Ramos (cell line): Measurements from ENCODE around the gene WIZ.

ENCODE experiments used
- in situ Hi-C: fragments of 300-500 bp; cut with MboI; formaldehyde crosslinking; loops from one replicate; pipeline ENCODE4 v1.14.3; 2022; ENCODE audit warnings: low sequenced_read_pairs; ENCODE audit not compliant: unreplicated experiment

WIZ gene

DNA sequence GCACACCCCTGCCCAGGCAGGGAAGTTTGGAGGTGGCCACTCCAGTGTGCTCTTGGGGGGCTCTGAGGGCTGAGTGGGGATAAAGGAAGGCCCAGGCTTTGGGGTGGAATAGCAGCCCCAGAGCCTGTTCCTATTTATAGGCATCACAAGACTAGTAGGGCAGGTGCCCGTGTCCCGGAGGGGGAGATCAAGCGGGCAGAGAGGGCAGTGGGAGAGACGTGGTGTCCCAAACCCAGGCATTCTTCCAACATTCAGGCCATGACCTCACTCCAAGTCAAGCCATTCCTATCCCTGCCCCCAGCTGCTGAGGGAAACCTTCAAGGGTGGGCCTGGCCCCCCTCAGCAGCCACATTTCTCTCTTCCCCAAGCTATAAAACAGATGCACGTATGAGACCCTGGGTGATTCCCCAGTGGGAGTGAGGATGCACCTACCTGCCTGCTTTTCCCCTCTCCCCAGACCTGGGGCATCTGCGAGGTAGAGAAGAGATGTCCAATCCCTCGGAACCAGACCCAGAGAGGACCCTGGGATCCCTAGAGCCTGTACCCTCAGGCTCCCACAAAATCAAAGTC lies 3.9 kb downstream of the WIZ start:
- in situ Hi-C loops = no loop called here

DNA sequence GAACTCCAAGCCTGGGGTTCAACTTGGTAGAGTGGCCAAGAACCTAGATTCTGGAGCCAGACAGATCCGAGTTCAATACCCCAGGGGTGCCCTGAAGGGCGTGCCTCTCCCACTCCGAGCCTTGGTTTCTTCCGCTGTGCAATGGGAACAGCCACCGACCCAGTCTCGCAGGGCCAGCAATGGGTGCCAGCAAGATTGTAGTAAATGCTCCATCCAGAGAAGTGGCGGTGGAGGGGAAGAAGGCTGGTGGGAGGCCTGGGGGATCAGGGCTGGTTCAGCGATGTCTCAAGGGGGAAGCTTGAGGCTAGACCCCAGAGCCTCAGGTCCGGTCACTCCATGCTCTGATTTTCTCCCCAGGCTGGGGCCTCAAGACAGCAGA lies 4.5 kb downstream of the WIZ start:
- in situ Hi-C loops = no loop called here

DNA sequence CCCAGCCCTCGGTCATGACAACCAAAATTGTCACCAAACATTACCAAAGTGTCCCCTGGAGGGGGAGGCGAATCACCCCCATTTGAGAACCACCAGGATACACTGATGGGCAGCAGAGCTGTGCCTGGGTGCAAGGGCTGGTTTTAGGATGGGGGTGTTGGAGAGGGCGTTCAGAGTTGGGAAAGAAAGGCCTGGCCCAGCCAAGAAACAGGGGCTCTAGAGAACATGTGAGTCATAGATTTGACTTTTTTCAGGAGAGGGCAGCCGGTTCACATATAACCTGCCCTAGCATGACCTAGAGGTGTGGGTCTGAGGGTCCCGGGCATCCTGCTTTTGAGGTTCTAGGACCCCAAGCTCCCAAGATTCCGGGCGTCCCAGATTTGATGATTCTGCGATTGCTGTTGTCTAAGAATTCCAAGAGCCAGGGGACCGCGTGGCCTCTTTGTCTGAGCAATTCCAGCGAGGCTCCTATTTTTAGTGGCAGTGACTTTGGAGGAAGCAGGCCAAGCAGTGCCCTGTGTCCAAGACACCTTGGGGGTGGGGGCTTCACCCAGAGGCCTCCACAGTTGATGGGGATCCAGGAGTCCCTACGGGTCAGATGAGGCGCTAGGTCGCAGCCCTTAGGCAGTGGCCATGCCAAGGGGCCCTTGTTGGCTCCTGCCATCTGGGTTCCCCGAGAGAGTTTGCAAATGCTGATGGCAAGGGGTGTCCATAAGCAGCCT lies 5.1 kb downstream of the WIZ start:
- in situ Hi-C loops = no loop called here

DNA sequence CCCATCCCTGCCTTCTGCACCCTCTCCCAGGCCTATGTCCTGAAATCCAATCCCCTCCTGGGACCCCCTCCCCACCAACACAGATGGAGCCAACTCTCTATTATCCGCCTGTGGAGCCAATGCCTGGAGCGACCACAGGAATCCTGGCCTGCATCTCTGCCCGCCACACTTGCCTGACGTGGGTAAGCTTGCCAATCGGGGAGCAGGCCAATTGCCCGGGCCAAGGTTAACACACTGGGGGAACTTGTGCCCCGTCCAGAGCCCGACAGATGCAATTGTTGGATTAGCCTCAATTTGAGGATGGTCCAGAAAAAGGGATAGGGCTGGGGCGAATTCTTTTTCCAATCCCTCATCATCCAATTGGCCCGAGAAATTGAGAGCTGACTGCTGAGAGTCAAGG lies 5.9 kb downstream of the WIZ start:
- in situ Hi-C loops = no loop called here

DNA sequence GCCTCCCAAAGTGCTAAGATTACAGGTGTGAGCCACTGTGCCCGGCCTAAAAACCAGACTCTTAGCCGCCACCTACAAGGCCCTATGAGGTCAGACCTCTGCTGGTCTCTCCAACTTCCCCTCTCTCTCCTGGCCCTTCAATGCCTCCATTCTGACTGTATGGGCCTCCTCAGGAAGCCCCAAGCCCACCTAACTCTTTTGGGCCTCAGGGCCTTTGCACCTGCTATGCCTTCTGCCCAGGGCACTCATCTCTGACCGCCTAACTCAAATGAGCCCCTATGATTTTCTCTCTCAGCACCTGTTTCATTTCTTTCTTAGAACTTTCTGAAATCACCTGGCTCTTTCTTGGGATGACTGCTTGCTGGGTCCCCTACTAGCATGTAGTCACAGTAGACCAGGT lies 6.4 kb downstream of the WIZ start:
- in situ Hi-C loops = no loop called here

DNA sequence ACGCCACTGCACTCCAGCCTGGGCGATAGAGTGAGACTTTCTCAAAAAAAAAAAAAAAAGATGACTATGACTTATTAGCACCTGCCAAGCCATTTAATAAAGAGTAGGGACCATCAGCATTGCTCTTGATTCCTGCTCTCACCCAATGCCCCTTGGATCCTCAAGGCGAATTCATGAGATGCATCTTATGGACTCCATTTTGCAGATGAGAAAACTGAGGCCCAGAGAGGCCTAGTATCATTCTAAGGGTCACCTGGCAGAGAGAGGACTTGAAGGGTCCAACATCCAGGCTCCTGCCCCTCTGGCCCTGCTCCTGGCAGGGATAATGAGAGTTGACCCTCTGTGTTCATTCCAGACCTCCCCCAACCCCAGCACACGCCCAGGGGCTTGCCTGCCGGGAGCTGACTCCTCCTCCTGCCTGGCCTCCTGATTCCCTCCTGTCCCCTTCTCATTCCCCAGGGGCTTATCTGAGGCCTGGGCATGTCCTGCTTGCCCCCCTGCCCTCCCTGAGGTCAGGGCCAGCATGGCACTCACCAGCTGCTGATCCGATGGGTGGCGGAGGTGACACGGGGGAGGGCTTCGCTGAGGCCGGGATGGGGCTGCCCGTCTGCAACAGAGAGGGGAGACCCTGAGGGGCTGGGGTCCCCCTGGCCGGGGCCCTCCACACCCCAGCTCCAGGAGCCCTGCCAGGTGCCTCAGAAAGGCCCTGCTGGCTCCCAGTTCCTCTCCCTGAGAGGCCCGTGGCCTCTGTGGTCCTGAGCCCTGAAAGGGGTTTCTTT lies 7.4 kb downstream of the WIZ start:
- in situ Hi-C loops = no loop called here

DNA sequence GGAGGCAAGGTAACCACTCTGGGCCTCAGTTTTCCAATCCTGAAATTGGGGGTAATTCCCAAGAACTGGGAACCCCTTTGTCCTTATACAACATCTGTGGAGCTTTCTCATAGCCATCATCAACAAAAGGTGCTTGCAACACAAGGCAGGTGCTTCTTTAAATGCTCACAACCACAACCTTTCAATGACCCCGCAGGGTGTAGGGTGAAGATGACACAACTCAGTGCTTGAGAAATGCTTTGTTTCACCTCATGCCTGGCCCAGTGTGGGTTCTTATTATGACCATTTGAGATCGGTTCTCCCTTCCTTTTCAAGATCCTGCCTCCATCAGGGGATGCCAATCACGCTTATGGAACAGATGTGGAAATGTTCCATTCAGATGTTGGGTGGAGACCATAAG lies 8.4 kb downstream of the WIZ start:
- in situ Hi-C loops = no loop called here

DNA sequence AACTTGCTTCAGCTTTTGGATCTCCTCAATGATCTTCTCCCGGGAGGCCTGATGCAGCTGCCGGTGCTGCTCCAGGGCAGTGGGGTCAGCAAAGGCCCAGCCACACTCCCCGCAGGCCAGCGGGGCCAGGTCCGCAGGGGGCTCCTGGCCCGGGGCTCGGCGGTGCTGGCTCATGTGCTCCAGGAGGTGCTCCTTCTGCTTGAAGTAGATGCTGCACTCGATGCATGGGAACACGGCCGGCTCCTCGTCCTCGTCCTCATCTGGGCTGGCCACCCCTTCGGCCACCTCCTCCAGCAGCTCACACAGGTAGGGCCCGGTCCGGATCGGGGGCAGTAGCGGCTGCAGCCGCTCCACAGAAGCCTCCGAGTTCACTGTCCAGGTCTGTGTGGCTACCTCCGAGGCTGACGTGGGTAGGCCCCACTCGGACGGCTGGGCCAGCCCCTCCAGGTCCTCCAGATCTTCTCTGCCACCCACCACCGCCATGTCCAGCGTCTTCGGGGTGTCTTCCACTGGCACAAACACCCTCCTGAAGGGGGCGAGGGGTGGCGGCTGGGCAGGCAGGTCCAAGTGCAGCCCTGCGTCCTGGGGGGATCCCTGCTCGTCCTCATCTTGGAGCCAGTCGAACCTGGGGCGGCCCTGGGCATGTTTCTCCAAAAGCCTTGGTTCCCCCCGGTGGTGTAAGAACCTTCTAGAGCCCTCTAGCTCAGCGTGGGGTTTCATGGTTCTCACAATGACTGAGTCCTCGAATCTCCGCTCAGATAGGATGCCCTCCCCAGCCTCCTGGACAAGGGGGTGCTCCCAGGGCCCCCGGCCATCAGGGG lies 9.7 kb downstream of the WIZ start:
- in situ Hi-C loops = no loop called here

DNA sequence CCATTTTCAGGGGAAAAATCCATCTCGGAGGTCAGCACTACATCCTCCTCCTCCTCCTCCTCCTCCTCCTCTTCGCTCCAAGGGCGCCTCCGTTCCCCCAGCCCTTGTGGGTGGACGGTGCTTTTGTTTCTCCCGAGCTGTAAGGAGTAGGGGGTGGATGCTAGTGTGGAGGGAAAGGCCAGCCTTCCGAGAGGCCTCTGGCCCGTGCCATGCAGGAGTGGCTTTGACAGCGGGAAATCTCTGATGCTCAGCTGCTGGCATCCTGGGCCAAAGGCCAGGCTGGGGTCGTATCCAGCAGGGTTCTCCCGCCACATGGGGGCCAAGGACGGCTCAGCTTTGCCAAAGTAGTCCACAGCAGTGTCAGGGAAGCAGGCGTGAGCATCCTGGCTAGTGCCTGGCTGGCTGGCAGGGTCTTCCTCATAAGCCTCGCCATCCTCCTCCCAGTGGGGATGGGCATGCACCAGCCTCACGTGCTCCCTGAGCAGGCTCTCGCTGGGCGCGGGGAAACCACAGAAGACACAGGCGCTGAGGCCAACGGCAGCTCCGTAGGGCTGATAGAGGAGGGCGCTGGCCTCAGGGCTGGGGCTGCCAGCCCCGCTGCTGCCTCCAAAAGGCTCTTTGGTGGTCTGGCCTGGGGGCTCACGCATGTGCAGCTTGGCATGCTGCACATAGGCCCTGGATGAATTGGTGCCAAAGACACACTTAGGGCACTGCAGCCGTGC lies 10.5 kb downstream of the WIZ start:
- in situ Hi-C loops = no loop called here

DNA sequence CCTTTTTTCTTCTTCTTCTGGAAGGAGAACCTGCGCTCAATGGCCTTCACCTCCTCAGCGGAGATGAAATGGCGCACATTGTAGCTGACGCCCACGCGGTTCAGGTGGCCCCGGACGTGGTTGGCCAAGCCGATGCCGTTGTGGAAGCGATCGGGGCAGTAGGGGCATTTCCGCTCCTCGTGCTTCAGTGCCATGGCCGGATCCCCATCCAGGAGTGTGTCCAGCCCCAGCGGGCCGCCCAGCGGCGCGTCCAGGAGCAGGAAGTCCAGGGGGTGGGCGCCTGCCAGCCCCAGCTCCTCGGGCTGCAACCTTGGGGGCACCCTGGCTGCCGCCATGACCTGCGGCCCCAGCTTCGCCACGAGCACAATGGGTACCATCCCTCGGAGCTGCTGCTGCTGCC lies 11.2 kb downstream of the WIZ start:
- in situ Hi-C loops = no loop called here

DNA sequence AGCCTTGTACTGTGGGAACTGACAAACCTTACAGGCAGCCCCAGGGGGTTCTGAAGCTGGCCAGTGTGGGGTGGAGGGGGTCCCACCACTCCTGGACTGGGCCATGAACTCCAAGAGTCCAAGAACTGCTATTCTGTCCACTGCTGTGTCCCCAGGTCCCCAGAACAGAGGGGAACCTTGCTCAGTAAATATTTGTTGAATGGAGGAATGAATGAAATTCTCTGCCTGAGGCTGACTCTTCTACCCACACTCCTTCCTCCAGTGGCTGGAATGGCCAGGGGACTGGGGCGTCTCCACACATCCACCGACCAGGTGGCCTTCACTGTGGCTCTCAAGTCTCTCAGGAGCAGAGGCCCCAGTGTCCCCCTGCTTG lies 11.6 kb downstream of the WIZ start:
- in situ Hi-C loops = no loop called here

DNA sequence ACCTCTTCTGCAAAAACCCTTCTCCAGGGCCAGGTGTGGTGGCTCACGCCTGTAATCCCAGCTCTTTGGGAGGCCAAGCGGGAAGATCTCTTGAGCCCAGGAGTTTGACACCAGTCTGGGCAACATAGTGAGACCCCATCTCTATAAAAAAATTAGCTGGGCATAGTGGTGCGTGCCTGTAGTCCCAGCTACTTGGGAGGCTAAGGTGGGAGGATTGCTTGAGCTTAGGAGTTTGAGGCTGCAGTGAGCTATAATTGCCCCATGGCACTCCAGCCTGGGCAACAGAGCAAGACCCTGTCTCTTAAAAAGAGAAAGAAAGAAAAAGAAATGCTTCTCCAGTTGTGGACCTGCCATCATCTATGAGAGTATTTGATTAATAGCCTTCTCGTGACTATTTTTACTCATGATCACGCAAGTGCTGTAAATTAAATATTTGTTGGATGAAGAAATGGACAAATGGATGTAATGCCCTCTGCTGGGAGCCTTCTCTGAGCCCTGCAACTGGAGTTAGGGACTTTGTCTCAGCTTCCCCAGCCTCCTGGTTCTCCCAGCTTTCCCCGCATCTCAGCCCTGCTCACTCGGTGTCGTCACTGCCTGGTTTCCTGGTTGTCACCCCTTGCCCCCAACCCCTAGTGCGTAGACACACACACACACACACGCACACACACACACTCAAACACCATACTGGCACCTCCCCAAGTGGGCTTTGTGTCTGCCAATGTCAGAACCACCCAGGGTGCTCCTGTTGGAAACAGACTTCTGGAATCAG lies 12.2 kb downstream of the WIZ start:
- in situ Hi-C loops = no loop called here

DNA sequence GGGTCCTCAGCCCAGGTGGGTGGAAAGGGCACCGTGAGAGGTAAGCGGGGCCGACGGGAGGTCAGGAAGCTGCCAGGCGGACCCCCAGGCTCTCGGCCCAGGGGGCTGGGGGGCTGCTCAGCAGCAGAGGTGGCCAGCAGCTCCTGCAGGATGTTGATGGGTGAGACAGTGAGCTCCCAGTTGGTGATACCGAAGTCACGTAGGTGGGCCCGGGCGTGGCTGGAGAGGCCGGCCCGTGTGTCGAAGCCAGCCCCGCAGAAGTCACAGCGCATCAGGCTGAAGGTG lies 13.0 kb downstream of the WIZ start:
- in situ Hi-C loops = no loop called here

DNA sequence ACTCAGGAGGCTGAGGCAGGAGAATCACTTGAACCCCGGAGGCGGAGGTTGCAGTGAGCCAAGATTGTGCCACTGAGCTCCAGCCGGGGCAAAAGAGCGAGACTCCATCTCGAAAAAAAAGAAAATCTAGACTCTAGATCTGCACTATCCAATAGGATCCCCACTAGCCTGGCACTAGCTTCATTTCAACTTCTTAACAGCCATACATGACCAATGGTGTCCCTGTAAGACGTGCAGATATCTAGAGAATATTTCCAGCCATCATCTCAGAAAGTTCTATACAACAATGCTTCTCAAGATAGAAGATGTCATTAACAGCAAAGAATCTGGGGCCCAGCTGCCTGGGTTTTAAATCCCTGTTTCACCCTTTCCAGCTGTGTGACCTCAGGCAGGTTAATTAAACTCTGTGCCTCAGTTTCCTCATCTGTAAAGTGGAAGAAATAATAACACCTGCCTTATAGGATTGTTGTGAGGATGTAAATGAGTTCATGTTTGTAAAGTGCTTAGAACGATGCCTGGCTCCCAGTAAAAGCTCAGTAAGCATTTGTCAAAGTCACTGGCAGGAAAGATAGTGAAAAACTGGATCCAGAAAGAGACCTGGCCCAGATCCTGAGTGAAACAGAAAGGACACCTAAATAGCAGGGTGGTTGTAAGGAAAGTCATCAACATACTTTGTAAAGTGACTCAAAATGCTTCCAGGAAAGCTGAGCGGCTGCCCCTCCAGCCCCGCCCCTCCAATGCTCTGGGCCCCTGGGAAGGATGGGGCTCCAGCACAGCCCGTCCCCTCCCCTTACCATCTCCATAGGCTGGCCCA lies 13.5 kb downstream of the WIZ start:
- in situ Hi-C loops = no loop called here

DNA sequence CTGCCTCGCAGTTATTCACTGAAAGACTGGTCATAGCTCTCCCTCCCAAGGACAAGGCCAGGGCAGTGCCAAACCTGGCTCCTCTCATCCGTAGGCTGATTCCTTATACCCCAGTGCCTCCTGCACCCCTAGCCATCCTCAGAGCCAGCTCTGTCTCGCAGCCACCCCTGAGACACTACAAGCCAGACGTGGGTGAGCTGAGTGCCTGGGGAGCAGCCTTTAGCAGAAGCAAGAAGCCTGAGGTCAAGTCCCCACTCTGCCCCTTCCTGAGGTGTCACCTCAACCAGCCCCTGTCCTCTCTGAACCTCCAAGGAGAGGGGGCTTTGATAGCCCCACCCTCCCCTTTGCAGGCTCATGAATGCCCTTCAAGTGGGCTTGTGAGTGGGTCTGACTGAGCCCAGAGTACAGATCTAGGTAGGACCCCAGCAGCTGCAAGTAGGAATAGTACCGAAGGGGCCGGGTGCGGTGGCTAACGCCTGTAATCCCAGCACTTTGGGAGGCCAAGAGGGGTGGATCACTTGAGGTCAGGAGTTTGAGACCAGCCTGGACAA lies 16.2 kb downstream of the WIZ start:
- in situ Hi-C loops = no loop called here

DNA sequence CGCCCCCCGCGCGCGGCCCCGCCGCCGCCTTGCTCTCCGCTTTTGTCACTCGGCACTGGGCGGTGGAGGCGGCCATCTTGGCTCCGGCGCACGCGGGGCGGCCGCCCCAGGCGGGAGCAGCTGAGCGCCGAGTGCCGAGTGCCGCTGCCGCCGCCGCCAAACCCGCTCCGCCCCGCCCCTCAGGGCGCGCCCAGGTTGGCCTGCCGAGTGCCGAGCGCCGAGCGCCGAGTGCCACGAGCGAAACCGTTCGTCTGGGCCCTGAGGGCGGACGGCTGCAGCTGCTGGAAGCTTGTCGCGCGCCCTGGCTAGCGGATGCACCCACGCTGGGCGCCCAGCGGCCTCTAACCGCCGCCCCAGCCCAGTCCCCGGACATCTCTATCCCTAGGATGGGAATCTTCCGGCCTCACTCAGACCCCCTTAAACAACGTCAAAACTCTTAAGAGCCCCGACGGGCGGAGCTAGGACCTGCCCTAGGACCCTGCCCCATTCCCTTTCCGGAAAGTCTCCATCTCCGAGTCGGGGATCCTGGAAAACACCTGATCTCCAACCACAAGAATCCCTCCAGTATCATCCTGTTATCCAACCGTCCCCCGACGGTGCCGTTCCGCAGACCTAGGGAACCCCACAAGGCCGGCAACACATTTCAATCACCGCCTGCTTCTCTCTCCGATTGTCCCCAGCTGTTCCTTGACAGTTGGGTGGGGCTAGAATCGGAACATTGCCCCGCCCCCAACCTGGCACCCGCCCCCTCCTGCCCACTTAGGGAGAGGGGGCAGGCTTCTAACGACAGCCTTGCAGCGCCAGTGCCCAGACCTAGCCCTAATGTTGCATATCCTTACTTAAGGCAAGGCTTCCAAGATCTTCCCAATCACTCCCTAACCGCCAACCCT lies 16.9 kb downstream of the WIZ start:
- in situ Hi-C loops = no loop called here

DNA sequence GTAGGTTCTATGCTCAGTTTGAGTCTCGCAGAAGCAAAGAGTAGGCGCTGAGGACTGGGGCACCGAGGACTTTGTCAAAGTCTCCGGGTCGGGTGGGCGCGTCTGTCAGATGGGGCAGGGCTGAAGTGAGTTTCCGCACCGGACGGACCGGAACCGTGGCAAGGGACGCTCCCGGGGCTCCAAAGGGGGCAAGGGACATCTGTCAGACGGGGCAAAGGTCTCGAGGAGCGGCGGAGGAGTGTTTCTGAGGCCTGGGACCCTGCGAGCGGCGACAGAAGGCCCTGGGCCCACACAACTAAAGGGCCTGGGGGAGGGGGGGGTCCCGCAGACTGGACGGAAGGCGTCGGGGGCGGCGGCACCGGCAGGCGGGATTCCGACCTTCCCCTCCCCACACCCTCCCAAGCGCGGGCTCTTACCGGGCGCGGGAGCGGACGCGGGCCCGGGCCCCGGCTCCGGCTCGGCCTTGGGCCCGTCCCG lies 17.7 kb downstream of the WIZ start:
- in situ Hi-C loops = no loop called here
